SK-N-SH (cell line): ENCODE data around the gene AUTS2.

Source experiments
- CTCF ChIP-seq: fragments of 200-600 bp; sonication (generic); IDR thresholded peaks from 2 replicates; pipeline ENCODE4 v1.6.1; 2017; ENCODE audit warnings: antibody characterized with exemption, mild to moderate bottlenecking, moderate library complexity
- FOSL2 ChIP-seq: IDR thresholded peaks from 2 replicates; pipeline ENCODE4 v1.4.0; 2012; ENCODE audit warnings: low read depth, mild to moderate bottlenecking, moderate library complexity, borderline replicate concordance
- PBX3 ChIP-seq: IDR thresholded peaks from 2 replicates; pipeline ENCODE4; 2012
- REST ChIP-seq: IDR thresholded peaks from 2 replicates; pipeline ENCODE4 v1.6.1; 2012; ENCODE audit warnings: mild to moderate bottlenecking, low read depth, low read length, moderate library complexity
- USF2 ChIP-seq: fragments of 150-350 bp; IDR thresholded peaks from 2 replicates; pipeline ENCODE4 v1.6.1; 2017; ENCODE audit warnings: antibody characterized with exemption, low read length, low read depth, borderline replicate concordance
- YY1 ChIP-seq: IDR thresholded peaks from 2 replicates; pipeline ENCODE4 v1.4.0; 2012; ENCODE audit warnings: low read depth, mild to moderate bottlenecking

- TF ChIP-seq PBX3 (no peak), YY1 (no peak), FOSL2 (no peak), USF2 (no peak), CTCF (no peak), REST (no peak)
These were observed 718.5 kb downstream of the AUTS2 start for GRCh38 chr7:70316745-70317144.
